GM18511 (cell line): ENCODE measurements around the gene PCDHB14.

Source experiments
- ATAC-seq: cut with Tn5 transposase; IDR thresholded peaks from one replicate; pipeline ENCODE4 v1.9.1; 2021; ENCODE audit warnings: mild to moderate bottlenecking, moderate library complexity; ENCODE audit not compliant: unreplicated experiment

The PCDHB14 gene

GRCh38 chr5:141269195-141269594 is 46.1 kb downstream of the PCDHB14 start:
- no peak for ATAC-seq

GRCh38 chr5:141272906-141273305 is 49.8 kb downstream of the PCDHB14 start:
- no peak for ATAC-seq
